Nephron (organoid): ENCODE measurements around the gene BRD1.

Experiments
- H3K27ac Mint-ChIP-seq, 3 experiments: 2 replicates each; pipeline ENCODE4 v1.8.0; 2020; ENCODE audit warnings: mixed read lengths in 3 of 3, mild to moderate bottlenecking in 2 of 3, moderate library complexity in 1 of 3
- H3K27me3 Mint-ChIP-seq: 2 replicates; pipeline ENCODE4 v1.8.0; 2021; ENCODE audit warnings: low read depth, mild to moderate bottlenecking, moderate library complexity, mixed read lengths
- H3K36me3 Mint-ChIP-seq: 2 replicates; pipeline ENCODE4 v1.8.0; 2020; ENCODE audit warnings: low read depth, mixed read lengths
- H3K4me1 Mint-ChIP-seq: 2 replicates; pipeline ENCODE4 v1.8.0; 2020; ENCODE audit warnings: mixed read lengths
- H3K4me3 Mint-ChIP-seq, 3 experiments: 2 replicates each; pipeline ENCODE4 v1.8.0; 2020; ENCODE audit warnings: mild to moderate bottlenecking in 3 of 3, mixed read lengths in 3 of 3, moderate library complexity in 2 of 3
- H3K9me3 Mint-ChIP-seq: 2 replicates; pipeline ENCODE4 v1.8.0; 2020; ENCODE audit warnings: mixed read lengths
- TF ChIP-seq, protein P1 (sequence below), 3 experiments: fragments of 200-600 bp; sonication (generic); IDR thresholded peaks; one replicate each; pipeline ENCODE4 v1.5.0; 2021; ENCODE audit warnings: antibody characterized with exemption in 3 of 3; ENCODE audit not compliant: unreplicated experiment in 3 of 3

BRD1 gene

GRCh38 chr22:49768951-49769690, 58.6 kb downstream of the BRD1 start:
- Mint-ChIP-seq H3K36me3 (peaks cover 25% of the 10 kb centered on the region), H3K27me3 (no peaks in the 10 kb centered on the region), H3K4me1 (peaks cover 44% of the 10 kb centered on the region), H3K9me3 (peaks cover 11% of the 10 kb centered on the region), H3K27ac (peak overlapping the region; percentile 47 to 85 (median 56)), H3K4me3 (peak overlapping the region in 1 of 3 experiments; percentile 67)
- TF ChIP-seq, protein P1, sequence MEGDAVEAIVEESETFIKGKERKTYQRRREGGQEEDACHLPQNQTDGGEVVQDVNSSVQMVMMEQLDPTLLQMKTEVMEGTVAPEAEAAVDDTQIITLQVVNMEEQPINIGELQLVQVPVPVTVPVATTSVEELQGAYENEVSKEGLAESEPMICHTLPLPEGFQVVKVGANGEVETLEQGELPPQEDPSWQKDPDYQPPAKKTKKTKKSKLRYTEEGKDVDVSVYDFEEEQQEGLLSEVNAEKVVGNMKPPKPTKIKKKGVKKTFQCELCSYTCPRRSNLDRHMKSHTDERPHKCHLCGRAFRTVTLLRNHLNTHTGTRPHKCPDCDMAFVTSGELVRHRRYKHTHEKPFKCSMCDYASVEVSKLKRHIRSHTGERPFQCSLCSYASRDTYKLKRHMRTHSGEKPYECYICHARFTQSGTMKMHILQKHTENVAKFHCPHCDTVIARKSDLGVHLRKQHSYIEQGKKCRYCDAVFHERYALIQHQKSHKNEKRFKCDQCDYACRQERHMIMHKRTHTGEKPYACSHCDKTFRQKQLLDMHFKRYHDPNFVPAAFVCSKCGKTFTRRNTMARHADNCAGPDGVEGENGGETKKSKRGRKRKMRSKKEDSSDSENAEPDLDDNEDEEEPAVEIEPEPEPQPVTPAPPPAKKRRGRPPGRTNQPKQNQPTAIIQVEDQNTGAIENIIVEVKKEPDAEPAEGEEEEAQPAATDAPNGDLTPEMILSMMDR (IDR thresholded peaks at IDR 0.05; ENCODE audit: unreplicated experiment in 3 of 3): no peak

DNA sequence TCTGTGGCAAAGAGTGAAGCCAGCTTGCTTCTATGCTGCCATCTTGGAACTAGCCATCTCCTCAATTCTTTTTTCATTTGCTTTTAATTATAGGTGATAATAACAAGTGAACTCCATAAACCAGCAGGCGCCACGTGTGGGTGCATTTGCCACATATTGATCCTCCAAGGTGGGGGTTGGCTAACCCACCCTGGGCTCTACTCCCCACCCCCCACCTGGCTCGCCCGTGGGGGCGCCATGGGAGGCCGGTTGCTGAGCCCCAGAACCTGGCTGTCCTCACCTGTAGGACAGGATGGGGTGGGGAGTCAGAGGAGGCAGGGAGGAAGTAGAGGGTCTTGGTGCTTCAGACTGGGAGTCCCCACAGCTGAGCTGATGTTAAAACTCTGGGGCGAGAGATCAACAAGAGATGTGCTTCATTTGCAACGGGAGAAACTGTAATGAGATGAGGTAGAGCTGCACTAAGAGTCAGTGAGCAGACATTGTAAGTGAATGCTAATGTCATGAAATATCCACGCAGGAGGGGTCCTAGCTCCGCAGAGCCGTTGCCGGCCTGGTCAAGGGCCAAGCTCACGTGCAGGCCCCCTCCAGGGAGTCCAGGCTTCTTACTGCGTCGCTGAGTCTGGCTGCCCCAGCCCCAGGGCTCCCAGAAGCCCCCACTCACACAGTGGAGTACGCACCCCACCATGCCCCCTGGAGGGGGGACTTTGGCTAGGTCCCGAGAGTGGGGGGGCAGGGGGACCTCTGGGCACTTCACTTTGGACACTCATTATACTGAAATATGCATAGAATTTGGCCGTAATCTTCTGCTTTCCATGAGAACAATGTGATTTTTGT, 59.4 kb downstream of the BRD1 start:
- peaks cover 11% of the 10 kb centered on the region for H3K9me3 Mint-ChIP-seq
- H3K27ac Mint-ChIP-seq: peak overlapping the region; percentile 47 to 85 (median 56)
- TF ChIP-seq, protein P1 (IDR thresholded peaks at IDR 0.05; ENCODE audit: unreplicated experiment in 3 of 3): no peak
- peaks cover 36% of the 10 kb centered on the region for H3K4me1 Mint-ChIP-seq
- no peaks in the 10 kb centered on the region for H3K27me3 Mint-ChIP-seq
- H3K4me3 Mint-ChIP-seq: peak overlapping the region in 1 of 3 experiments; percentile 67
- peaks cover 17% of the 10 kb centered on the region for H3K36me3 Mint-ChIP-seq

DNA sequence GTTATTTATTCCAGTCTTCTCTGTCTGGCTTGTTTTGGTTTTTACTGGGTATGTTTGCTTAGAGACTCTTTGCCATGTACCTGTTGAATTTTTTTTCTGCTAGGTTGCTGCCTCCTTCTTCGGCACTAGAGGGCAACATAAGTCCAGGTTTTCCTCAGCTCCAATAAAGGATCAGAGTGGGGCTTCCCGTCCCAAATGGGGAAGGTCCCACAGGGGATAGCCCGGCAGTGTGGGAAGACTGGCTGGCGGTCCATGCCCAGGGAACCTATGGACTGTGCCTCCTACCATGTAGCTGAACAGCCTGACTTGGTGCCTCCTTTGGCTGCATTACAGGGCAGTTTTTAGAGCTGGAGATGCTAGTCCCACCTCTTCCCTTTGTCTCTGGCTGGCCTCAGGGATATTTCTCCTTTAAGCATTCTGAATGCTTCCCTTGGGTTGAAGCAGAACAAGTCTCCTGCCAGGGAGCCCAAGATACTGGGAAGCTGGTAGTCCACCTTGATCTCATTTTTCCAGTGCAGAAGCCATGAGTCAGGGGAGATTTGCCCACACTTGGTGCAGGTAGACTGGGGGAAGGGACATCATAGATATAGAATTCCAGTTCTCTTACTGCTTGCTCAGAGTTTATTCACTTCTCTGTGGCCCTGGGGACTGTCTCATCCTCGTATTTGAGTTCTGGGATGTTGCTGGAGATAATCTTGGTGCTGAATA, 60.2 kb downstream of the BRD1 start:
- TF ChIP-seq, protein P1 (IDR thresholded peaks at IDR 0.05; ENCODE audit: unreplicated experiment in 3 of 3): peak; percentile 26 to 53 (median 36)
- Mint-ChIP-seq H3K4me1 (peaks cover 39% of the 10 kb centered on the region), H3K36me3 (peaks cover 12% of the 10 kb centered on the region), H3K4me3 (no peak overlapping the region), H3K27me3 (no peaks in the 10 kb centered on the region), H3K9me3 (peaks cover 11% of the 10 kb centered on the region), H3K27ac (peak overlapping the region in 1 of 3 experiments; percentile 42)

DNA sequence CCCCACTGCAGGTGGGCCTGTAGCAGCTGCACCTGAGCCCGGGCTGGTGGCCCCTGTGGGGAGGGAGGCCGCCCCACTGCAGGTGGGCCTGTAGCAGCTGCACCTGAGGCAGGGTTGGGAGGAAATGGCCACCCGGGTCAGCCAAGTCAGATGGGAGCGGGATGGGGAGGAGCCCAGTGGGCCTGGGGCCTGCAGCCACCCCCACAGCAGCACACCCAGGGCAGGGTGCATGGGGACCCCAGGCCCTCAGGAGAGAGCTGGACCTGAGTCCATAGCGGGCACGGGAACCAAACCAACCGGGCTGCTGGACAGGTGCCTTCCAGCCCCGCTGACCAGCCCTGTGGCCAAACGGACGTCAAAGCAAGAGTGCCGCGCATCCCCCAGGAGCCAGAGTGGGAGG, 61.7 kb downstream of the BRD1 start:
- Mint-ChIP-seq H3K27ac (no peak overlapping the region), H3K4me3 (no peak overlapping the region), H3K36me3 (peaks cover 6% of the 10 kb centered on the region), H3K4me1 (peaks cover 39% of the 10 kb centered on the region), H3K27me3 (no peaks in the 10 kb centered on the region), H3K9me3 (peaks cover 11% of the 10 kb centered on the region)
- TF ChIP-seq, protein P1 (IDR thresholded peaks at IDR 0.05; ENCODE audit: unreplicated experiment in 3 of 3): no peak

DNA sequence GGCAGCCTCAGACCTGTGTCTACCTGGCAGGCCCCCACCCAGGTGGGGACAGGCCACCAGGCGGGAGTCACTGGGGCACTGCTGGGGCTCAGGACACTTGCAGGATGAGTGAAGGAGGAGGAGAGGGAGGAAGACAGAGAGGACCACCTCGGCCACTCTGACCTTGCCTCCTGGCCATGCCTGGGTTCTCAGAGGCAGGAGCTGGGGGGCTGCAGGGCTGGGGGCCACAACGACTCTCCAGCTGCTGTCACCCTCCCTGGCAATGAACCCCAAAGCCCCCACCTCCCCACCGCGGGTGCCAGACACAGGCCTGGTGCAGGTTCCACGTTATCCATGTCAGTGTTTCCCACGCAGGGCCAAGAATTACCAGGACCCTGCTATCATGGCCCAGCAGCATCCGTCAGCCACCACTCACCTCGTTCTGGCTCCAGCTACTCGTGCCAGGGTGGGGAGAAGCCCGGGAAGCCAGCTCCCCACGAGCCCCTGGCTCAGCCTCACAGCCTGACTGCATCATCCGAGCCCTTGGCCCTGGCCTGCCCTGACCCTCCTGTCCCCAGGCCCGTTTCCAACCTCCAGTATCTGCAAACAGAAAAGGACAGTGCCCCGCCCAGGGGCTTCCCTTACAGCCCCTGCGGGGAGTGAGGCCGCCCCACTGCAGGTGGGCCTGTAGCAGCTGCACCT, 62.4 kb downstream of the BRD1 start:
- Mint-ChIP-seq H3K27me3 (no peaks in the 10 kb centered on the region), H3K4me1 (peaks cover 33% of the 10 kb centered on the region), H3K36me3 (peaks cover 6% of the 10 kb centered on the region), H3K4me3 (no peak overlapping the region), H3K27ac (no peak overlapping the region), H3K9me3 (peaks cover 11% of the 10 kb centered on the region)
- TF ChIP-seq, protein P1 (IDR thresholded peaks at IDR 0.05; ENCODE audit: unreplicated experiment in 3 of 3): no peak
